K562 (cell line): ENCODE measurements around the gene CTSD. TPM values are rescaled to one million over a fixed set of nuclear protein-coding genes. Genes with fewer than 3 reads are reported as not detected.
"Not testable (repeated sequence)": the region's sequence is repeated elsewhere in the genome, so short reads cannot be mapped to it uniquely, and the experiment has no call there.

ENCODE experiments used
- ATAC-seq: fragments of 200-7000 bp; cut with Tn5 transposase; 3 replicates; pipeline ENCODE4 v1.9.1; 2020; ENCODE audit warnings: moderate library complexity
- BruUV-seq: library from RNA; stranded (reverse); fragments of 400-500 nt; replicated peaks from 2 replicates; lab custom pipeline; 2021; lab: Mats Ljungman, UMichigan
- CTCF ChIA-PET: fragments of 300-600 bp; formaldehyde crosslinking; extraction: SDS; loops from one replicate; lab custom pipeline; 2021; ENCODE audit warnings: low intra/inter-chr PET ratio; lab: Yijun Ruan, JAX
- POLR2A ChIA-PET: fragments of 300-600, 350-650 bp; sonication (Branson Sonifier 250); formaldehyde crosslinking; extraction: SDS; loops from one replicate; lab custom pipeline; 2021; ENCODE audit warnings: antibody characterized with exemption, inconsistent platforms; lab: Yijun Ruan, JAX
- DNase-seq, 4 experiments: peaks; one replicate each; pipeline versions ENCODE4 v3.0.0 to v3.0.0-alpha.2; 2011 to 2018; ENCODE audit warnings: low spot score in 3 of 4, mixed read lengths in 3 of 4; ENCODE audit errors: extremely low read depth in 1 of 4
- FAIRE-seq: peaks from 2 replicates; lab custom pipeline; 2011; peaks lifted over from hg19 to GRCh38; lab: Jason Lieb, UNC
- H2AFZ ChIP-seq: 2 replicates; pipeline ENCODE4 v1.6.0; 2011; ENCODE audit warnings: low read depth, low read length, control low read depth, inconsistent platforms
- H3K27ac ChIP-seq: fragments of 200-600 bp; 3 replicates; pipeline ENCODE4 v1.8.0; 2011; ENCODE audit warnings: low read depth, mild to moderate bottlenecking, control low read depth, inconsistent platforms, low read length, moderate library complexity, mixed read lengths; ENCODE audit errors: extremely low read depth
- H3K27me3 ChIP-seq, 2 experiments: fragments of 300-600 bp in 1 of 2; 2 replicates in 1 of 2; 3 replicates in 1 of 2; pipeline versions ENCODE4 v1.6.0 to v1.8.0; 2011; ENCODE audit warnings: inconsistent platforms in 2 of 2, low read length in 2 of 2, mild to moderate bottlenecking in 1 of 2, mixed read lengths in 1 of 2, moderate library complexity in 1 of 2; ENCODE audit not compliant: control insufficient read depth in 2 of 2, insufficient read depth in 2 of 2
- H3K36me3 ChIP-seq: fragments of 300-600 bp; 3 replicates; pipeline ENCODE4 v1.8.0; 2011; ENCODE audit warnings: mild to moderate bottlenecking, low read length, inconsistent platforms; ENCODE audit not compliant: control insufficient read depth, insufficient read depth
- H3K4me1 ChIP-seq, 2 experiments: fragments of 200-600 bp in 1 of 2; replicated peaks in 1 of 2; 2 replicates in 1 of 2; 3 replicates in 1 of 2; pipeline versions ENCODE4 v1.5.1 to v1.8.0; 2011; ENCODE audit warnings: inconsistent platforms in 2 of 2, low read length in 2 of 2, mild to moderate bottlenecking in 1 of 2, mixed read lengths in 1 of 2, moderate library complexity in 1 of 2; ENCODE audit not compliant: control insufficient read depth in 2 of 2, insufficient read depth in 2 of 2
- H3K4me2 ChIP-seq: 2 replicates; pipeline ENCODE4 v1.6.1; 2011; ENCODE audit warnings: low read length, control low read depth, inconsistent platforms, mixed read lengths; ENCODE audit not compliant: insufficient read depth
- H3K4me3 ChIP-seq: fragments of 200-600 bp; sonication (generic), shearing (Covaris generic); 2 replicates; pipeline ENCODE4 v1.5.1; 2016; ENCODE audit warnings: control low read depth, inconsistent platforms
- H3K79me2 ChIP-seq: fragments of 200-600 bp; 3 replicates; pipeline ENCODE4 v1.8.0; 2011; ENCODE audit warnings: low read length, inconsistent platforms; ENCODE audit not compliant: control insufficient read depth, insufficient read depth
- H3K9ac ChIP-seq, 2 experiments: 2 replicates each; pipeline versions ENCODE4 v1.6.0 to v1.6.1; 2011; ENCODE audit warnings: low read depth in 2 of 2, low read length in 2 of 2, control low read depth in 1 of 2, inconsistent platforms in 1 of 2, mild to moderate bottlenecking in 1 of 2, mixed read lengths in 1 of 2; ENCODE audit not compliant: insufficient read depth in 1 of 2
- H3K9me1 ChIP-seq: one replicate; pipeline ENCODE4 v1.6.0; 2011; ENCODE audit warnings: inconsistent platforms, mild to moderate bottlenecking, low read length, moderate library complexity; ENCODE audit not compliant: control insufficient read depth, insufficient read depth
- H3K9me3 ChIP-seq: replicated peaks from 2 replicates; pipeline ENCODE4 v1.5.1; 2011; ENCODE audit warnings: low read depth, low read length, inconsistent platforms; ENCODE audit not compliant: control insufficient read depth, insufficient read depth
- H4K20me1 ChIP-seq: replicated peaks from 2 replicates; pipeline ENCODE4 v1.6.1; 2011; ENCODE audit warnings: low read length, inconsistent platforms, mixed read lengths; ENCODE audit not compliant: control insufficient read depth, insufficient read depth
- ARID1B ChIP-seq: fragments of 450-650 bp; IDR thresholded peaks from 2 replicates; pipeline ENCODE4 v1.6.1; 2016; ENCODE audit warnings: antibody characterized with exemption, mild to moderate bottlenecking, inconsistent platforms
- ATF3 ChIP-seq, 2 experiments: fragments of 450-650 bp in 1 of 2; sonication (generic) in 1 of 2; formaldehyde crosslinking in 1 of 2; IDR thresholded peaks in 1 of 2; conservative IDR thresholded peaks in 1 of 2; 2 replicates each; pipeline versions ENCODE4 v1.6.1 to v1.8.1; 2016 to 2023; ENCODE audit warnings: mild to moderate bottlenecking in 2 of 2, moderate library complexity in 2 of 2, inconsistent platforms in 1 of 2, missing genetic modification reagents in 1 of 2
- DACH1 ChIP-seq: fragments of 450-650 bp; IDR thresholded peaks from 2 replicates; pipeline ENCODE4 v1.6.1; 2018; ENCODE audit not compliant: partially characterized antibody
- FOSL1 ChIP-seq: fragments of 200-800 bp; sonication (Bioruptor generic); conservative IDR thresholded peaks from 2 replicates; pipeline ENCODE4 v1.6.1; 2016; ENCODE audit warnings: missing genetic modification characterization, missing compliant biosample characterization
- JUN ChIP-seq, 2 experiments: sonication (generic) in 1 of 2; formaldehyde crosslinking in 1 of 2; IDR thresholded peaks; 2 replicates each; pipeline versions ENCODE4 v1.6.1 to v1.8.0; 2012 to 2022; ENCODE audit warnings: borderline replicate concordance in 2 of 2, mild to moderate bottlenecking in 2 of 2, improper control_type of control experiment in 1 of 2, low read depth in 1 of 2, low read length in 1 of 2, missing genetic modification reagents in 1 of 2
- MNT ChIP-seq, 2 experiments: fragments of 450-650 bp; conservative IDR thresholded peaks; 2 replicates each; pipeline ENCODE4 v1.6.1; 2017; ENCODE audit warnings: mild to moderate bottlenecking in 2 of 2, moderate library complexity in 2 of 2
- MYNN ChIP-seq, 2 experiments: sonication (generic); formaldehyde crosslinking in 1 of 2; IDR thresholded peaks; 2 replicates each; pipeline versions ENCODE4 v1.5.0 to v1.6.1; 2016 to 2020; ENCODE audit warnings: antibody characterized with exemption in 1 of 2, missing genetic modification reagents in 1 of 2
- NFIC ChIP-seq: fragments of 450-650 bp; IDR thresholded peaks from 2 replicates; pipeline ENCODE4 v1.6.1; 2017; ENCODE audit warnings: mild to moderate bottlenecking, inconsistent platforms
- SMARCA4 ChIP-seq: fragments of 450-650 bp; IDR thresholded peaks from 2 replicates; pipeline ENCODE4 v1.6.1; 2016
- TFAP4 ChIP-seq: sonication (generic); formaldehyde crosslinking; IDR thresholded peaks from 2 replicates; pipeline ENCODE4 v1.8.0; 2022; ENCODE audit warnings: missing genetic modification reagents, mild to moderate bottlenecking, moderate library complexity, borderline replicate concordance
- WGBS: fragments of 100-300 bp; shearing (Covaris generic); methylation state at CpG from one replicate; pipeline ENCODE4 v1.1.6; 2016; ENCODE audit warnings: low coverage, mixed read lengths; ENCODE audit not compliant: insufficient coverage; ENCODE audit errors: missing lambda C conversion rate; 5-methylcytosine and 5-hydroxymethylcytosine counted together
- in situ Hi-C: fragments of 300-500 bp; cut with MboI; formaldehyde crosslinking; loops from 4 replicates; pipeline ENCODE4 v1.15.0; 2018; ENCODE audit warnings: inconsistent platforms, mixed read lengths
- intact Hi-C: fragments of 100-400 bp; cut with micrococcal nuclease; formaldehyde crosslinking; loops from 2 replicates; pipeline ENCODE4 v1.14.2; 2022
- polyA plus RNA-seq, 8 experiments: library from polyadenylated mRNA; depleted of rRNA in 4 of 8; stranded (reverse) in 5 of 8; unstranded in 3 of 8; fragments of >200 nt; fragmentation: Nextera tagmentation in 2 of 8; fragmentation: Illumina TruSeq in 1 of 8; extraction: Ambion mirVana in 2 of 8; extraction: Trizol in 1 of 8; gene quantifications; 2 replicates each; pipeline versions ENCODE4 v1.2.1 to v1.2.3, GENCODE V29; 2011 to 2014; ENCODE audit warnings: inconsistent platforms in 1 of 8, missing spikeins in 1 of 8
- total RNA-seq, 7 experiments: library from RNA; depleted of rRNA in 6 of 7; stranded (reverse); fragments of >200 nt in 6 of 7; fragmentation: Illumina TruSeq in 2 of 7; extraction: Trizol in 2 of 7; gene quantifications; 2 replicates each; pipeline versions ENCODE4 v1.2.1 to v1.2.3, GENCODE V29; 2011 to 2021; ENCODE audit warnings: low replicate concordance in 1 of 7

Gene CTSD
- total and polyA plus RNA-seq, 9 of the 15 experiments (the other 6 are each of a cell fraction or from before 2014, with no cell fraction given), result 1.0 to 112 (median 40.9) TPM

GRCh38 chr11:1769304-1769936, 5.7 kb upstream of the CTSD start:
- ChIA-PET CTCF (interaction anchor here (0.6 kb wide), 1 partner anchor 13 kb away, joined by 3 read pairs; no protein-coding TSS in a partner anchor), POLR2A (interaction anchor here (0.6 to 1.0 kb wide), 4 partner anchors 11 to 141 kb away, joined by 3 read pairs; partner anchors contain the start of gene IFITM10)
- H3K27ac ChIP-seq; H3K36me3 ChIP-seq; in situ Hi-C loops; H3K79me2 ChIP-seq; FAIRE-seq; H3K4me3 ChIP-seq; intact Hi-C loops; H3K27me3 ChIP-seq; H3K9me1 ChIP-seq; BruUV-seq; H4K20me1 ChIP-seq; ATAC-seq; H3K4me2 ChIP-seq; H3K9me3 ChIP-seq; TF ChIP-seq MYNN (CRISPR knock-in tag; IDR thresholded peaks at IDR 0.05); ATF3 (CRISPR knock-in tag; conservative IDR thresholded peaks at IDR 0.05); JUN (CRISPR knock-in tag; IDR thresholded peaks at IDR 0.05; ENCODE audit: borderline replicate concordance): not testable (repeated sequence)
- 21% methylated on average over 9 of the region's 9 CpGs for WGBS
- H3K4me1 ChIP-seq, result peaks cover 22 to 55% of the 10 kb centered on the region in 2 experiments
- DNase-seq, result peak in 1 of 4 experiments; percentile 33
- peak overlapping the region in 1 of 2 experiments; percentile 2; a peak in 1 of 4 replicates for H3K9ac ChIP-seq
- H2AFZ ChIP-seq, result peak overlapping the region; percentile 51
- peak; percentile 27; the same call in 1 of the 2 replicates for TF ChIP-seq ARID1B
- peak; percentile 39; the same call in 1 of the 2 replicates for TF ChIP-seq MYNN (IDR thresholded peaks at IDR 0.05)
- peak; percentile 46; the same call in 1 of the 2 replicates for TF ChIP-seq FOSL1 (tag)
- peak; percentile 86 for TF ChIP-seq TFAP4 (CRISPR knock-in tag)
- TF ChIP-seq MNT (conservative IDR thresholded peaks at IDR 0.05), result 0 out of 4 replicates have a peak, but pooled peaks of 1 of the 2 experiments have one; percentile 18
- TF ChIP-seq SMARCA4, result 0 out of 2 replicates have a peak, but pooled peaks have one; percentile 27
- peak; percentile 63 for TF ChIP-seq NFIC
- TF ChIP-seq ATF3 (IDR thresholded peaks at IDR 0.05), result peak; percentile 42; the same call in 1 of the 2 replicates
- TF ChIP-seq JUN (IDR thresholded peaks at IDR 0.05; ENCODE audit: borderline replicate concordance, low read depth, low read length), result 0 out of 2 replicates have a peak, but pooled peaks have one; percentile 18
- peak; percentile 52 for TF ChIP-seq DACH1
